ENCODE results near the gene MSRB2. TPM values are rescaled to one million over a fixed set of nuclear protein-coding genes. Genes with fewer than 3 reads are reported as not detected.

The MSRB2 gene
- polyA plus RNA-seq, 1 donor from 2014 or later = 15.3 TPM

- Histone ChIP-seq H3K9me3 (ENCODE audit: low read length) (no peaks in the 10 kb centered on the region), H3K9me2 (ENCODE audit: insufficient read depth, low read length) (no peaks in the 10 kb centered on the region), H3K4me2 (ENCODE audit: low read length) (no peak overlapping the region), H3K27me3 (ENCODE audit: insufficient read depth, low read depth, low read length) (no peaks in the 10 kb centered on the region), H2AFZ (ENCODE audit: low read depth, low read length) (no peak overlapping the region), H3K27ac (ENCODE audit: low read length) (no peak overlapping the region), H3F3A (ENCODE audit: insufficient read depth, low read length, poor library complexity, severe bottlenecking) (no peaks in the 10 kb centered on the region), H3K4me3 (ENCODE audit: low read length) (no peak overlapping the region), H4K20me1 (ENCODE audit: insufficient read depth) (no peaks in the 10 kb centered on the region), H3K36me3 (ENCODE audit: insufficient read depth, low read length) (no peaks in the 10 kb centered on the region), H3K9ac (ENCODE audit: low read length) (no peak overlapping the region), H3K79me2 (replicated peaks; ENCODE audit: insufficient read depth, low read length) (no peaks in the 10 kb centered on the region)
- no peak for TF ChIP-seq EZH2 (IDR thresholded peaks at IDR 0.05; ENCODE audit: borderline replicate concordance, insufficient read depth, low read length, poor library complexity, severe bottlenecking)
- peak; percentile 70 for TF ChIP-seq POLR2AphosphoS5 (IDR thresholded peaks at IDR 0.05)
- peak; percentile 89 for TF ChIP-seq EP300 (conservative IDR thresholded peaks at IDR 0.05; ENCODE audit: poor library complexity, severe bottlenecking)
- TF ChIP-seq TAF1 (IDR thresholded peaks at IDR 0.05; ENCODE audit: low read depth) = no peak
- TF ChIP-seq CTCF (IDR thresholded peaks at IDR 0.05; ENCODE audit: poor library complexity, severe bottlenecking) = no peak
- no peak for TF ChIP-seq SMC3 (conservative IDR thresholded peaks at IDR 0.05; ENCODE audit: poor library complexity)
- peak; percentile 67 for TF ChIP-seq REST (IDR thresholded peaks at IDR 0.05; ENCODE audit: borderline replicate concordance)
- peak; percentile 14 for TF ChIP-seq MXI1 (conservative IDR thresholded peaks at IDR 0.05; ENCODE audit: poor library complexity, severe bottlenecking)
These were observed 6.8 kb upstream of the MSRB2 start for GRCh38 chr10:23088609-23089008.

- H2AFZ ChIP-seq (ENCODE audit: low read depth, low read length) = no peak overlapping the region
- H3K9ac ChIP-seq (ENCODE audit: low read length) = no peak overlapping the region
- no peaks in the 10 kb centered on the region for H4K20me1 ChIP-seq (ENCODE audit: insufficient read depth)
- no peaks in the 10 kb centered on the region for H3K36me3 ChIP-seq (ENCODE audit: insufficient read depth, low read length)
- H3K9me2 ChIP-seq (ENCODE audit: insufficient read depth, low read length) = no peaks in the 10 kb centered on the region
- no peaks in the 10 kb centered on the region for H3K9me3 ChIP-seq (ENCODE audit: low read length)
- peaks cover 3% of the 10 kb centered on the region for H3F3A ChIP-seq (ENCODE audit: insufficient read depth, low read length, poor library complexity, severe bottlenecking)
- no peaks in the 10 kb centered on the region for H3K27me3 ChIP-seq (ENCODE audit: insufficient read depth, low read depth, low read length)
- no peak overlapping the region for H3K27ac ChIP-seq (ENCODE audit: low read length)
- peak overlapping the region; percentile 69 for H3K4me3 ChIP-seq (ENCODE audit: low read length)
- H3K79me2 ChIP-seq (replicated peaks; ENCODE audit: insufficient read depth, low read length) = peaks cover 9% of the 10 kb centered on the region
- no peak overlapping the region for H3K4me2 ChIP-seq (ENCODE audit: low read length)
- TF ChIP-seq MXI1 (conservative IDR thresholded peaks at IDR 0.05; ENCODE audit: poor library complexity, severe bottlenecking) (no peak), CTCF (IDR thresholded peaks at IDR 0.05; ENCODE audit: poor library complexity, severe bottlenecking) (no peak), TAF1 (IDR thresholded peaks at IDR 0.05; ENCODE audit: low read depth) (no peak), EZH2 (IDR thresholded peaks at IDR 0.05; ENCODE audit: borderline replicate concordance, insufficient read depth, low read length, poor library complexity, severe bottlenecking) (no peak), SMC3 (conservative IDR thresholded peaks at IDR 0.05; ENCODE audit: poor library complexity) (no peak), POLR2AphosphoS5 (IDR thresholded peaks at IDR 0.05) (no peak), EP300 (conservative IDR thresholded peaks at IDR 0.05; ENCODE audit: poor library complexity, severe bottlenecking) (no peak), REST (IDR thresholded peaks at IDR 0.05; ENCODE audit: borderline replicate concordance) (no peak), RAD21 (conservative IDR thresholded peaks at IDR 0.05) (no peak)
These were observed 484 bp upstream of the MSRB2 start for GRCh38 chr10:23094786-23095403.

Measured in neural cell (in vitro differentiated cells).